GM12872 (cell line): ENCODE measurements around the gene SLIT3.

Experiments
- CTCF ChIP-seq: IDR thresholded peaks from 3 replicates; pipeline ENCODE4 v1.5.1; 2011; ENCODE audit warnings: low read depth, mild to moderate bottlenecking, low read length, moderate library complexity; ENCODE audit not compliant: insufficient read depth

The SLIT3 gene

GRCh38 chr5:169148138-169148740, 152.7 kb downstream of the SLIT3 start:
- no peak for TF ChIP-seq CTCF

- TF ChIP-seq CTCF, result no peak
These were observed 153.4 kb downstream of the SLIT3 start for GRCh38 chr5:169147534-169147933.

GRCh38 chr5:169146158-169146557, 154.8 kb downstream of the SLIT3 start:
- TF ChIP-seq CTCF, result no peak

- TF ChIP-seq CTCF, result no peak
These were observed 158.5 kb downstream of the SLIT3 start for GRCh38 chr5:169142264-169142970.

GRCh38 chr5:169139480-169140050, 161.4 kb downstream of the SLIT3 start:
- TF ChIP-seq CTCF, result no peak

GRCh38 chr5:169133531-169133930, 167.4 kb downstream of the SLIT3 start:
- TF ChIP-seq CTCF, result no peak

GRCh38 chr5:169132302-169132660, 168.7 kb downstream of the SLIT3 start:
- no peak for TF ChIP-seq CTCF
